OCI-LY7 (cell line): ENCODE measurements around the gene NIT2. TPM values are rescaled to one million over a fixed set of nuclear protein-coding genes. Genes with fewer than 3 reads are reported as not detected.

ENCODE experiments used
- BruUV-seq: library from RNA; stranded (reverse); fragments of 400-500 nt; replicated peaks from 2 replicates; lab custom pipeline; 2021; lab: Mats Ljungman, UMichigan
- CTCF ChIA-PET: fragments of 300-600 bp; sonication (Branson Sonifier 250); formaldehyde crosslinking; loops from one replicate; lab custom pipeline; 2022; ENCODE audit warnings: antibody characterized with exemption; ENCODE audit not compliant: unreplicated experiment; lab: Charles Lee
- POLR2A ChIA-PET: fragments of 300-600 bp; sonication (Branson Sonifier 250); formaldehyde crosslinking; loops from one replicate; lab custom pipeline; 2022; ENCODE audit warnings: antibody characterized with exemption; lab: Charles Lee
- DNase-seq: peaks from one replicate; pipeline ENCODE4 v3.0.0-alpha.2; 2015; ENCODE audit warnings: low spot score
- H2AFZ ChIP-seq: fragments of 200-600 bp; sonication (generic), shearing (Covaris generic); 2 replicates; pipeline ENCODE4 v1.6.1; 2014; ENCODE audit warnings: mild to moderate bottlenecking, antibody characterized with exemption, low read length, moderate library complexity
- H3K27ac ChIP-seq: fragments of 200-600 bp; sonication (generic); 2 replicates; pipeline ENCODE4 v1.5.1; 2014; ENCODE audit warnings: mixed run types, low read depth, mild to moderate bottlenecking, moderate library complexity, low read length, inconsistent platforms; ENCODE audit not compliant: poor library complexity, severe bottlenecking
- H3K36me3 ChIP-seq: fragments of 200-600 bp; sonication (generic); 2 replicates; pipeline ENCODE4 v1.6.1; 2014; ENCODE audit warnings: mild to moderate bottlenecking, antibody characterized with exemption, low read length, moderate library complexity, mixed read lengths; ENCODE audit not compliant: insufficient read depth
- H3K4me1 ChIP-seq: fragments of 200-600 bp; sonication (generic); 2 replicates; pipeline ENCODE4 v1.5.1; 2014; ENCODE audit warnings: mild to moderate bottlenecking, low read length; ENCODE audit not compliant: insufficient read depth, poor library complexity, severe bottlenecking
- H3K4me2 ChIP-seq: fragments of 200-600 bp; sonication (generic); 2 replicates; pipeline ENCODE4 v1.6.1; 2014; ENCODE audit warnings: mild to moderate bottlenecking, low read length
- H3K4me3 ChIP-seq: fragments of 200-600 bp; sonication (generic); 2 replicates; pipeline ENCODE4 v1.5.1; 2014; ENCODE audit warnings: mild to moderate bottlenecking, low read depth, low read length; ENCODE audit not compliant: poor library complexity, severe bottlenecking
- H3K79me2 ChIP-seq: fragments of 200-600 bp; sonication (generic); 2 replicates; pipeline ENCODE4 v1.6.1; 2016; ENCODE audit warnings: low read depth, mild to moderate bottlenecking, low read length, moderate library complexity, mixed read lengths; ENCODE audit not compliant: insufficient read depth
- H3K9me2 ChIP-seq: fragments of 200-600 bp; sonication (generic); 2 replicates; pipeline ENCODE4 v1.6.1; 2016; ENCODE audit warnings: mild to moderate bottlenecking, low read length, mixed read lengths; ENCODE audit not compliant: insufficient read depth
- H3K9me3 ChIP-seq: fragments of 200-600 bp; sonication (generic); 2 replicates; pipeline ENCODE4 v1.6.1; 2014; ENCODE audit warnings: mild to moderate bottlenecking, mixed run types, low read length, mixed read lengths
- H4K20me1 ChIP-seq: fragments of 200-600 bp; sonication (generic); 2 replicates; pipeline ENCODE4 v1.6.1; 2014; ENCODE audit warnings: mild to moderate bottlenecking, antibody characterized with exemption, low read length, moderate library complexity, mixed read lengths; ENCODE audit not compliant: insufficient read depth
- EZH2phosphoT487 ChIP-seq: fragments of 200-600 bp; sonication (generic); IDR thresholded peaks from 2 replicates; pipeline ENCODE4 v1.6.1; 2018; ENCODE audit warnings: low read depth, borderline replicate concordance, mild to moderate bottlenecking, mixed run types, antibody characterized with exemption, low read length, moderate library complexity, mixed read lengths
- intact Hi-C: fragments of 100-400 bp; cut with micrococcal nuclease; formaldehyde crosslinking; loops from one replicate; pipeline ENCODE4 v1.10.0; 2022; ENCODE audit not compliant: unreplicated experiment
- total RNA-seq, 2 experiments: library from RNA; depleted of rRNA in 1 of 2; stranded (reverse); fragments of >200 nt in 1 of 2; shearing (Covaris generic) in 1 of 2; gene quantifications; 2 replicates each; pipeline ENCODE4 v1.2.3, GENCODE V29; 2014 to 2022
- TF ChIP-seq, protein P1 (sequence below): fragments of 200-600 bp; sonication (generic); conservative IDR thresholded peaks from 2 replicates; pipeline ENCODE4 v1.5.1; 2014; ENCODE audit warnings: mild to moderate bottlenecking, antibody characterized with exemption, low read length, moderate library complexity, mixed read lengths

Gene NIT2
- total RNA-seq, 2 experiments from 2014 or later = 34.6 to 42.1 TPM

DNA sequence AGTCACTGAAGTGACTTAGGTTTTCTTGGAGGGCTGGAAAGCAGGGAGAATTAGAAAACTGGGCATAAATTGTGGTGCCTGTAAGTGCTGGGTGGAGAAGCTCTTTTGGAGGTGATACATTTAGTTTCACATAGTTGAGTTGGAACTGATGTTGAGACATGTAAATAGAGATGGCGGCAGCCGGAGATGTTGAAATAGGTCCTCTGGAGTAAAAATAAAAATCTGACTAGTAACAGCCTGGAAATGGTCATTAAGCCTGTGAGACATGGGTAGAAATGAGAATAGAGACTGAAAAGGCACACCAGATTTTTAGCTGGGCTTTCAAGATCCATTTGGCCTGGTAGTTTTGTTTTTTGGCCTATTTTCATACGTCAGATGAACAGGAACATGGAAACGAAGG is 2.9 kb upstream of the NIT2 start:
- Histone ChIP-seq H3K4me3 (no peak overlapping the region), H3K9me2 (no peaks in the 10 kb centered on the region), H3K27ac (no peak overlapping the region), H4K20me1 (no peaks in the 10 kb centered on the region), H3K79me2 (no peaks in the 10 kb centered on the region; the same call in 1 of the 2 replicates), H3K36me3 (0 out of 2 replicates have a peak, but pooled peaks cover 4% of the 10 kb centered on the region), H3K4me1 (peaks cover 9% of the 10 kb centered on the region), H2AFZ (no peak overlapping the region), H3K4me2 (no peak overlapping the region), H3K9me3 (no peaks in the 10 kb centered on the region)
- intact Hi-C loops = loop anchor here (10.0 kb wide), 1 partner anchor 373 kb away; the partner anchor contains the start of gene TFG
- TF ChIP-seq, protein P1, sequence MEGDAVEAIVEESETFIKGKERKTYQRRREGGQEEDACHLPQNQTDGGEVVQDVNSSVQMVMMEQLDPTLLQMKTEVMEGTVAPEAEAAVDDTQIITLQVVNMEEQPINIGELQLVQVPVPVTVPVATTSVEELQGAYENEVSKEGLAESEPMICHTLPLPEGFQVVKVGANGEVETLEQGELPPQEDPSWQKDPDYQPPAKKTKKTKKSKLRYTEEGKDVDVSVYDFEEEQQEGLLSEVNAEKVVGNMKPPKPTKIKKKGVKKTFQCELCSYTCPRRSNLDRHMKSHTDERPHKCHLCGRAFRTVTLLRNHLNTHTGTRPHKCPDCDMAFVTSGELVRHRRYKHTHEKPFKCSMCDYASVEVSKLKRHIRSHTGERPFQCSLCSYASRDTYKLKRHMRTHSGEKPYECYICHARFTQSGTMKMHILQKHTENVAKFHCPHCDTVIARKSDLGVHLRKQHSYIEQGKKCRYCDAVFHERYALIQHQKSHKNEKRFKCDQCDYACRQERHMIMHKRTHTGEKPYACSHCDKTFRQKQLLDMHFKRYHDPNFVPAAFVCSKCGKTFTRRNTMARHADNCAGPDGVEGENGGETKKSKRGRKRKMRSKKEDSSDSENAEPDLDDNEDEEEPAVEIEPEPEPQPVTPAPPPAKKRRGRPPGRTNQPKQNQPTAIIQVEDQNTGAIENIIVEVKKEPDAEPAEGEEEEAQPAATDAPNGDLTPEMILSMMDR = no peak
- TF ChIP-seq EZH2phosphoT487 = no peak
- ChIA-PET POLR2A (interaction anchor here (1.0 to 1.4 kb wide), 3 partner anchors 8 to 52 kb away, joined by 3 to 4 read pairs (median 3); no protein-coding TSS in a partner anchor), CTCF (interaction anchor here (1.1 kb wide), 1 partner anchor 72 kb away, joined by 3 read pairs; no protein-coding TSS in a partner anchor)
- no TSS peak for BruUV-seq
- no peak for DNase-seq

- no peak for DNase-seq
- Histone ChIP-seq H3K9me2 (no peaks in the 10 kb centered on the region), H3K4me2 (no peak overlapping the region), H2AFZ (no peak overlapping the region; the same call in 1 of the 2 replicates), H3K4me1 (peaks cover 9% of the 10 kb centered on the region), H3K4me3 (no peak overlapping the region), H3K36me3 (no peaks in the 10 kb centered on the region), H3K9me3 (no peaks in the 10 kb centered on the region), H3K79me2 (no peaks in the 10 kb centered on the region; the same call in 1 of the 2 replicates), H4K20me1 (no peaks in the 10 kb centered on the region), H3K27ac (no peak overlapping the region)
- ChIA-PET CTCF (no interaction called here), POLR2A (interaction anchor here (0.6 to 1.8 kb wide), 8 partner anchors 9 to 304 kb away, joined by 3 to 8 read pairs (median 3); no protein-coding TSS in a partner anchor)
- BruUV-seq = no TSS peak
- intact Hi-C loops = loop anchor here (10.0 kb wide), 1 partner anchor 372 kb away; the partner anchor contains the start of gene TFG
- no peak for TF ChIP-seq EZH2phosphoT487
- TF ChIP-seq, protein P1 = no peak
These were observed 1.5 kb upstream of the NIT2 start for GRCh38 chr3:100333051-100333450.

DNA sequence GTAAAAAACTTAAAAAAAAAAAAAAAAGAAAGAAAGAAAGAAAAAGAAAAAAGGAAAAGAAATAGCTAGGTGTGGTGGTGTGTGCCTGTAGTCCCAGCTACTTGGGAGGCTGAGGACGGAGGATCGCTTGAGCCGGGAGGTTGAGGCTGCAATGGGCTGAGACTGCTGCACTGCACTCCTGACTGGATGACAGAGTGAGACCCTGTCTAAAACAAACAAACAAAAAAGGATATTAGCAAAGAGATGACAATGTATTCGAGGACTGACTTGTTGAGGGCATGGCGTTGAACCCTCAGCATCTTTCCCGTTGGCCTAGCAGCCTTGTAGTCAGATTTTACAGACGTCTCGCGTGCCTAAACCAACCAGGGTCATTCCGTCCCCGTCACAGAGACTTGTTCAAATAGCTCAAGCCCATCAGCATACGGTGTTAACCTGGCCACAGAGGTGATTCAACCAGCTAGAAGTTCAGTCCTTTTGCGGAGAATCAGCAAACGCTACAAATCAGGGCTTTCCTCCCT is 528 bp upstream of the NIT2 start:
- Histone ChIP-seq H4K20me1 (no peaks in the 10 kb centered on the region), H3K4me2 (peak overlapping the region; percentile 79), H2AFZ (peak overlapping the region; percentile 97), H3K27ac (no peak overlapping the region), H3K9me2 (no peaks in the 10 kb centered on the region), H3K36me3 (peaks cover 4% of the 10 kb centered on the region), H3K79me2 (no peaks in the 10 kb centered on the region; the same call in 1 of the 2 replicates), H3K9me3 (no peaks in the 10 kb centered on the region), H3K4me3 (peak overlapping the region; percentile 85), H3K4me1 (peaks cover 9% of the 10 kb centered on the region)
- intact Hi-C loops = loop anchor here (2.0 to 10.0 kb wide), 2 partner anchors 67 to 371 kb away; partner anchors contain the start of genes LNP1, TFG and TOMM70
- no peak for DNase-seq
- BruUV-seq = no TSS peak
- ChIA-PET CTCF (no interaction called here), POLR2A (interaction anchor here (0.7 to 2.1 kb wide), 8 partner anchors 10 to 1802 kb away, joined by 3 to 8 read pairs (median 6); partner anchors contain the start of genes LNP1, TBC1D23 and TOMM70)
- TF ChIP-seq EZH2phosphoT487 = no peak
- TF ChIP-seq, protein P1 = no peak
